ENCODE measurements around the gene TP63.

DNA sequence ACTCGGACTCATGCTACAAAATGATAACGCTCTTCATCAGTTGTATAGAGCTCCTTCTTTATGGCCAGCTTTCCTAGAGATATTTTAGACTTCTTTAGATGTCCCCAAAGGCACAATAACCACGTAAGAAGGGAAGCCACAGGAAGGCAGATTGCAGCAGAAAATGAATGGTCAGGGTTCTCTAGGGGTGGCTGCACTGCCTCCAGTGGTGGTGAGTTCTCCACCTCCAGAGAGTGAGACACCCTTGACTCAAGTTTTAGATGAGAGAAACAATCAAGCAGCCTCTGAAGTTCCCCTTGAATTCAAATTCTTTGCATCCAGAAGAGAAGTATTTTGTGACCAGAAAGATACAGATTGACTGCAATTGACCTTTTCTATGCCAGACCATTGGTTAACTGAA is 191.5 kb downstream of the TP63 start:
- TF ChIP-seq CTCF (IDR thresholded peaks at IDR 0.05), result no peak
- no peak for TF ChIP-seq EP300 (IDR thresholded peaks at IDR 0.05)
- no peak for TF ChIP-seq POLR2A (IDR thresholded peaks at IDR 0.05)
- TF ChIP-seq POLR2AphosphoS5 (IDR thresholded peaks at IDR 0.05), result no peak

Measured in sigmoid colon (tissue), 4 donors.